ENCODE measurements around the gene MICALL1. TPM values are rescaled to one million over a fixed set of nuclear protein-coding genes. Genes with fewer than 3 reads are reported as not detected.

The MICALL1 gene
- total RNA-seq, 1 donor from 2014 or later: 65.5 TPM

DNA sequence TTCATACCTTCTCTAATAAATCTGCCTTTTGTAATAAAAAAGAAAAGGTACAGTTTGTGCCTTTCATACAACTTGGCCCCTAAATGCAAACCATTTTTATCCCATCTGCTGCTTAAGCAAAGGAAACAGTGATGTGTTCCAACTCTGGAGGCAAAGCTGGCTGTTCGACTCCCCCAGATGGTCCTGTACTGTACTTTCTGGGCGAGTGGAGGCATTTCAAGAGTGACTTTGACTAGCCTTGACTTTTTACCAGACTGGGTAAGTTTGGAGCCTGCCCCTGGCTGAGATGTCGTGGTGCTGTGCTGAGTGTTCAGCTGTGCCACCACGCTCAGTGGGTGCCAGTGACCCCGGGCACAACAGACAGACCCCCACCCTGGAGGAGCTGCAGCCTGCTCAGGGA lies 10.2 kb downstream of the MICALL1 start:
- Mint-ChIP-seq H3K4me3 (ENCODE audit: unreplicated experiment) (no peak overlapping the region), H3K27ac (ENCODE audit: unreplicated experiment) (no peak overlapping the region), H3K36me3 (ENCODE audit: low read depth) (peaks cover 22% of the 10 kb centered on the region), H3K4me1 (ENCODE audit: low read depth) (peaks cover 7% of the 10 kb centered on the region), H3K27me3 (ENCODE audit: low read depth) (no peaks in the 10 kb centered on the region), H3K9me3 (ENCODE audit: low read depth) (no peaks in the 10 kb centered on the region)
- TF ChIP-seq, protein P1, sequence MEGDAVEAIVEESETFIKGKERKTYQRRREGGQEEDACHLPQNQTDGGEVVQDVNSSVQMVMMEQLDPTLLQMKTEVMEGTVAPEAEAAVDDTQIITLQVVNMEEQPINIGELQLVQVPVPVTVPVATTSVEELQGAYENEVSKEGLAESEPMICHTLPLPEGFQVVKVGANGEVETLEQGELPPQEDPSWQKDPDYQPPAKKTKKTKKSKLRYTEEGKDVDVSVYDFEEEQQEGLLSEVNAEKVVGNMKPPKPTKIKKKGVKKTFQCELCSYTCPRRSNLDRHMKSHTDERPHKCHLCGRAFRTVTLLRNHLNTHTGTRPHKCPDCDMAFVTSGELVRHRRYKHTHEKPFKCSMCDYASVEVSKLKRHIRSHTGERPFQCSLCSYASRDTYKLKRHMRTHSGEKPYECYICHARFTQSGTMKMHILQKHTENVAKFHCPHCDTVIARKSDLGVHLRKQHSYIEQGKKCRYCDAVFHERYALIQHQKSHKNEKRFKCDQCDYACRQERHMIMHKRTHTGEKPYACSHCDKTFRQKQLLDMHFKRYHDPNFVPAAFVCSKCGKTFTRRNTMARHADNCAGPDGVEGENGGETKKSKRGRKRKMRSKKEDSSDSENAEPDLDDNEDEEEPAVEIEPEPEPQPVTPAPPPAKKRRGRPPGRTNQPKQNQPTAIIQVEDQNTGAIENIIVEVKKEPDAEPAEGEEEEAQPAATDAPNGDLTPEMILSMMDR (IDR thresholded peaks at IDR 0.05): no peak
- no peak for DNase-seq (ENCODE audit: low spot score)

DNA sequence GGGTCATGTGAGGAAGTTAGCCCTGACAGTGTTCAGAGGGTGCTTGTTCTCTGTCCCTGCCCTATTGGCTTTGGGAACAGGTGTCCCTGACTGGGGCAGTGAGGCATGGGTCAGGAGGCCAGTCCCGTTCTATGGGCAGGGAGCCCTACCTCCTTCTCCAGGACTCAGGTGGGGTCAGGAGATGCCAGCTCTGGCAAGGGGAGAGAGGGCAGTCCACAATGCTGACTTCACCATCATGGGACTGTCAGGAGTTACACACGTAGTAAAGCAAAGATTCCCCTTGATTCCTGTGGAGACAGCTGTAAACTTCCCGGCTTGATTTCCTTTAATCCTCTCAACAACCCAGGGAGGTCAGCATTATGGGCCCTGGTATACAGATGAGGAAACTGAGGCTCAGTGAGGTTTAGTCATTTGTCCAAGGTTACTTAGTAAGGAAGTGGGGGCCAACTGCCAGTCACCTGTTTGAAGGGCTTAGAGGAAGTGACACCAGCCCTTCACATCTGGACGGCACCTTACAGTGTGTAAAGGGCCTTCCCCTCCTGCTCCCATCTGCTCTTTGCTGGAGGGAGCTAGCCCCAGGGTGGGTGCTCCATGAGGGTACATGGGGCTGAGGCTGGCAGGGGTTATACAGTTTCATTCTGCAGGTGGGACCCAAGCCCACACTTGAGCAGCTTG lies 11.9 kb downstream of the MICALL1 start:
- Mint-ChIP-seq H3K4me3 (ENCODE audit: unreplicated experiment) (no peak overlapping the region), H3K27me3 (ENCODE audit: low read depth) (no peaks in the 10 kb centered on the region), H3K9me3 (ENCODE audit: low read depth) (no peaks in the 10 kb centered on the region), H3K36me3 (ENCODE audit: low read depth) (peaks cover 24% of the 10 kb centered on the region), H3K27ac (ENCODE audit: unreplicated experiment) (no peak overlapping the region), H3K4me1 (ENCODE audit: low read depth) (no peaks in the 10 kb centered on the region)
- TF ChIP-seq, protein P1 (IDR thresholded peaks at IDR 0.05): no peak
- DNase-seq (ENCODE audit: low spot score): no peak

DNA sequence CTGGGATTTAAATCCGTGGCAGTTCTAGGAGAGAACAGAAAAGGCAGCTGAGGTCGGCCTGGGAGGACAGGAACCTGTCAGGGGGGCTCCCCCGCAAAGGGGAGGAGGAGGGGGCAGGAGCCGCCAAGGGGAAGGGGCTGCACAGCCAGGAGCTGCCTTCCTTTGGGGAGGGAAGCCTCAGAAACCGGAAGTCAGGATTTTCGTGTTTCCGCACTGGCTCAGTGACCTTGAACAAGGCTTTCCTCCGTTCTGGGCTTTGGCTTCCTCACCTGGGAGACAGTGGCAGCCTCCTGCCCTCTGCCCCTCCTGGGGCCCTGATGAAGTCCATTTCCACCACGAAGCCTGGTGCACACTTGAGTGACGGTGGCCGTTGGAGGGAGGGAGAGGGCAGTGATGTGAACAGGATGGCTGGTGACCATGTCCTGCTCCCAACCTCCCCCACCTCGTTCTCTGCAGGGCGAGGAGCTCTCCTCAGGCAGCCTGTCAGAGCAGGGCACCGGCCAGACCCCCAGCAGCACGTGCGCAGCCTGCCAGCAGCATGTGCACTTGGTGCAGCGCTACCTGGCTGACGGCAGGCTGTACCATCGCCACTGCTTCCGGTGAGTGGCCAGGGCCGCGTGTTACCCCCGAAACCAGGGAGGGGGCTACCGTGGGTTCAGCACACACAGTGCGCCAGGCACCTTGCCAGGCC lies 12.6 kb downstream of the MICALL1 start:
- Mint-ChIP-seq H3K27ac (ENCODE audit: unreplicated experiment) (no peak overlapping the region), H3K4me1 (ENCODE audit: low read depth) (no peaks in the 10 kb centered on the region), H3K9me3 (ENCODE audit: low read depth) (no peaks in the 10 kb centered on the region)

DNA sequence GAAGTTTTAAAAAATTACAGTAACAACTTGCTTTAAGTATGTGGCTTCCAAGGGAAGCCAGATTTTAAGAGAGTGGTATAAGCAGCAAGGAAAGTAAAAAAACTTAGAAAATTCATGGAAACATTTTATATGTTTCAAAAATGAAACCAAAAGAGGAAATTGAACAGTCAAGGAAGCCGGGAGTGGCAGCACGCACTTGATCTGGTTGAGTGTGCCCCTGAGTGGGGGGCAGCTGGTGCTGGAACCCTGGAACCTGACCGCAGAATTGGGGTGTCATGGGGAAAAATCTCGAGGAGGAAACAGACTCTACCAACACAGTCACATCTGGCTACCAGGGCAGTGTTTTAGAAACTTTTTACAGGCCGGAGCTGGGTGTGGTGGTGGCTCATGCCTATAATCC lies 14.0 kb downstream of the MICALL1 start:
- no peak overlapping the region for H3K27ac Mint-ChIP-seq (ENCODE audit: unreplicated experiment)
- no peaks in the 10 kb centered on the region for H3K27me3 Mint-ChIP-seq (ENCODE audit: low read depth)
- no peak overlapping the region for H3K4me3 Mint-ChIP-seq (ENCODE audit: unreplicated experiment)
- no peak for DNase-seq (ENCODE audit: low spot score)
- TF ChIP-seq, protein P1 (IDR thresholded peaks at IDR 0.05): no peak
- H3K4me1 Mint-ChIP-seq (ENCODE audit: low read depth): peaks cover 3% of the 10 kb centered on the region
- no peaks in the 10 kb centered on the region for H3K9me3 Mint-ChIP-seq (ENCODE audit: low read depth)
- peaks cover 27% of the 10 kb centered on the region for H3K36me3 Mint-ChIP-seq (ENCODE audit: low read depth)

More for the DNA sequence above, 12.6 kb downstream of the MICALL1 start:
- DNase-seq (ENCODE audit: low spot score): peak; percentile 88
- Mint-ChIP-seq H3K36me3 (ENCODE audit: low read depth) (peaks cover 23% of the 10 kb centered on the region), H3K27me3 (ENCODE audit: low read depth) (no peaks in the 10 kb centered on the region), H3K4me3 (ENCODE audit: unreplicated experiment) (no peak overlapping the region)
- TF ChIP-seq, protein P1 (IDR thresholded peaks at IDR 0.05): no peak

DNA sequence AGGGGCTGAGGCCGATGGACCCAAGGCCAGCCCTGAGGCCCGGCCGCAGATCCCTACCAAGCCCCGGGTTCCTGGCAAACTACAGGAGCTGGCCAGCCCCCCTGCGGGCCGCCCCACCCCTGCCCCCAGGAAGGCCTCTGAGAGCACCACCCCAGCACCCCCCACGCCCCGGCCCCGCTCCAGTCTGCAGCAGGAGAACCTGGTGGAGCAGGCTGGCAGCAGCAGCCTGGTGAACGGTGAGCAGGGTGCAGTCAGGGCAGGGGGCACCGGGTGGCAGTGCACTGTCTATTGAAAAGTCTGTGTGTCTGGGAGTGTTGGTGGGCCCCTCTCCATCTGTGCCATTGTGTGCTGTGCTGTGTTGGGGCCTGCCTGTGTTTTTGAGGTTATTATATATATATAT lies 16.1 kb downstream of the MICALL1 start:
- TF ChIP-seq, protein P1 (IDR thresholded peaks at IDR 0.05): no peak
- Mint-ChIP-seq H3K4me3 (ENCODE audit: unreplicated experiment) (no peak overlapping the region), H3K27me3 (ENCODE audit: low read depth) (no peaks in the 10 kb centered on the region), H3K9me3 (ENCODE audit: low read depth) (no peaks in the 10 kb centered on the region), H3K36me3 (ENCODE audit: low read depth) (peaks cover 27% of the 10 kb centered on the region), H3K27ac (ENCODE audit: unreplicated experiment) (no peak overlapping the region), H3K4me1 (ENCODE audit: low read depth) (peaks cover 8% of the 10 kb centered on the region)
- DNase-seq (ENCODE audit: low spot score): peak; percentile 72

Measured in chondrocyte (in vitro differentiated cells).